Ishikawa (cell line): ENCODE measurements around the gene TRPV5.

Experiments used
- CEBPB ChIP-seq: IDR thresholded peaks from 2 replicates; pipeline ENCODE4 v1.6.1; 2012
- CREB1 ChIP-seq: IDR thresholded peaks from 2 replicates; pipeline ENCODE4 v1.6.1; 2012; ENCODE audit warnings: low read depth
- EGR1 ChIP-seq: IDR thresholded peaks from 2 replicates; pipeline ENCODE4 v1.6.1; 2012
- EP300 ChIP-seq: IDR thresholded peaks from 2 replicates; pipeline ENCODE4 v1.6.1; 2012; ENCODE audit warnings: borderline replicate concordance
- FOXM1 ChIP-seq: IDR thresholded peaks from 2 replicates; pipeline ENCODE4 v1.6.1; 2012; ENCODE audit warnings: low read depth, borderline replicate concordance
- MAX ChIP-seq: IDR thresholded peaks from 2 replicates; pipeline ENCODE4 v1.6.1; 2012
- NFIC ChIP-seq: IDR thresholded peaks from 2 replicates; pipeline ENCODE4 v1.6.1; 2012
- RAD21 ChIP-seq: IDR thresholded peaks from 2 replicates; pipeline ENCODE4 v1.6.1; 2012; ENCODE audit warnings: low read depth
- REST ChIP-seq: IDR thresholded peaks from 2 replicates; pipeline ENCODE4 v1.6.1; 2012; ENCODE audit warnings: low read depth, mild to moderate bottlenecking
- TAF1 ChIP-seq: IDR thresholded peaks from 2 replicates; pipeline ENCODE4 v1.6.1; 2012; ENCODE audit warnings: low read depth, mild to moderate bottlenecking
- TCF12 ChIP-seq: IDR thresholded peaks from 2 replicates; pipeline ENCODE4 v1.6.1; 2012; ENCODE audit warnings: low read depth
- TEAD4 ChIP-seq: IDR thresholded peaks from 2 replicates; pipeline ENCODE4 v1.6.1; 2012
- USF1 ChIP-seq: IDR thresholded peaks from 2 replicates; pipeline ENCODE4 v1.6.1; 2012
- YY1 ChIP-seq: IDR thresholded peaks from 2 replicates; pipeline ENCODE4 v1.6.1; 2012; ENCODE audit warnings: low read depth
- ZBTB7A ChIP-seq: IDR thresholded peaks from 2 replicates; pipeline ENCODE4 v1.6.1; 2012; ENCODE audit warnings: low read depth

TRPV5 gene

GRCh38 chr7:142898377-142899170, 35.0 kb downstream of the TRPV5 start:
- TF ChIP-seq MAX (no peak), FOXM1 (no peak), TAF1 (no peak), RAD21 (no peak), TEAD4 (no peak), YY1 (no peak), USF1 (no peak), REST (no peak)

GRCh38 chr7:142897691-142898090, 35.9 kb downstream of the TRPV5 start:
- TF ChIP-seq CEBPB (no peak), ZBTB7A (no peak), CREB1 (no peak), EGR1 (no peak), TAF1 (no peak), NFIC (no peak), REST (no peak), TCF12 (no peak), MAX (no peak), YY1 (no peak), RAD21 (no peak), FOXM1 (no peak), USF1 (no peak), EP300 (no peak), TEAD4 (no peak)

- TF ChIP-seq TCF12: no peak
- no peak for TF ChIP-seq EGR1
- TF ChIP-seq EP300: no peak
- no peak for TF ChIP-seq YY1
- no peak for TF ChIP-seq MAX
- no peak for TF ChIP-seq ZBTB7A
- TF ChIP-seq FOXM1: no peak
- no peak for TF ChIP-seq NFIC
- no peak for TF ChIP-seq RAD21
Measured at GRCh38 chr7:142896741-142897379, 36.7 kb downstream of the TRPV5 start.

- TF ChIP-seq CREB1 (no peak), TEAD4 (no peak), NFIC (no peak), EP300 (no peak), USF1 (no peak), REST (no peak), MAX (no peak), ZBTB7A (no peak)
Measured at GRCh38 chr7:142896151-142896550, 37.4 kb downstream of the TRPV5 start.
